GM21529 (cell line): ENCODE results near the gene FCRL5.
A peak's percentile ranks its signal among the peaks of the same experiment; 100 is the strongest.
"Not testable (repeated sequence)": the region's sequence is repeated elsewhere in the genome, so short reads cannot be mapped to it uniquely, and the experiment has no call there.

ENCODE experiments used
- ATAC-seq: cut with Tn5 transposase; IDR thresholded peaks from one replicate; pipeline ENCODE4 v1.9.1; 2021; ENCODE audit not compliant: unreplicated experiment

The FCRL5 gene

DNA sequence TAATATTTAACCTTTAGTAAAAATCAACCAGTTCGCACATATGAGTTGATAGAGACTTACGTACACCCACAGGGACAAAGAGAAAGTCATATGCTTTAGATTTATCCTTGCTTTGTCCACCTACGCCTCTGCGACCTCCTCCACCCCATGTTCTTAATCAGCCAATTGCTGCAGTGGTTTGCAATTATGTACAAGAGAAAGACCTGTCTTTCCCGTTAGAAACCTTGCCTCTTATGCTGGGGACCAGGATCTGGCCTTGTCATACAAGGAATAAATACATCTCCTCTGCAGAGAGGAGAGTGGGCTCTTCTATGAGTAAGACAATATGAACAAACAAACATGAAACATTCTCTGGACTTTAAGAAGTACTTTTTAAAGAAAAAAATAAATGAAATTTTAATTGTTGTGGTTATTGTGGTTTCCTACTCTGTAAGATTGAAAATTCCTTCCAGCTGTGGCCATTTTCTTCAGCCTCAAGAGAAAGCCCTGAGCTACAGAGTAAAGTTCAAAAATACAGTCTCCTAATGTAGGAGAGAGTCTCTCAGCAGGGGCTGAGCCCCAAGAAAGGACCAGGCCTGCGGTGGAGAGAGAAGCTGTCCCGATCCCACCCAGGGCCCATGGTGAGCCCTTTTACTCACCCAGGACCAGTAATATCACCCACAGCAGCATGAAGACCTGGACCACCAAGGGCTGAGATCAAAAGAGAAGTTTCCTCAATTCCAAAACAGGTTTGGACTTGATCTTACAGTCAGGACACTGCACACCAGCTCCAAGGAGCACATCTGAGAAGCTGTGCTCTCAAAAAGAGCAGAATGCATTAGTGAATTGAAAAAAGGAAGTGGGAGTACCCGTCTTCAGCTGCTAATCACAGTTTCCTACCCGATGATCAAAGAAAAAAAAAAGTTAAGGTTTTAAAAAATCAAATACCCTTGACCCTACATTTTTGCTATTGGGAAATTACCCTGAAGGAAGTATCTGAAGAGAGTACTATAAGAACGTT, at the start of gene FCRL5:
TSS of gene FCRL5 (minus strand) at position 822 of the 1,000 bp plus-strand sequence. CDS start at position 669, 153 bp downstream.
- peak; percentile 73 for ATAC-seq

DNA sequence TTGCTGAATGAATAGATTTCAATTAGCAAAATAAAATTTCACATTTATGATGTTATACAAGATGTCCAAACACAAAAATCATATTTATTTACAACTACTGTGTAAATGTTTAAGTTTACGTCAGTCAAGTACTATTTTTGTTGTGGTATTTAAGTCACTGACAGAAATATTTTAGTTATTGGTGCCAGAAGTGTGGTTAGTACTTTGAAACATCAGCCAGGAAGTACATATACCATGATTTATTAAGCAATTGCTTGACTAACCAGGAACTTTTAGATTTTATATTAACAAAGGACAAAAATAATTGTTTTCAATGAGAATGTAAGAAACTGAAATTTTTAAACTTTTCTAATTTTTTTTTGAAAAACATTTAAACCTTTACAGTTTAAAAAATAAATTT, 47.9 kb upstream of the FCRL5 start:
- ATAC-seq, result no peak

DNA sequence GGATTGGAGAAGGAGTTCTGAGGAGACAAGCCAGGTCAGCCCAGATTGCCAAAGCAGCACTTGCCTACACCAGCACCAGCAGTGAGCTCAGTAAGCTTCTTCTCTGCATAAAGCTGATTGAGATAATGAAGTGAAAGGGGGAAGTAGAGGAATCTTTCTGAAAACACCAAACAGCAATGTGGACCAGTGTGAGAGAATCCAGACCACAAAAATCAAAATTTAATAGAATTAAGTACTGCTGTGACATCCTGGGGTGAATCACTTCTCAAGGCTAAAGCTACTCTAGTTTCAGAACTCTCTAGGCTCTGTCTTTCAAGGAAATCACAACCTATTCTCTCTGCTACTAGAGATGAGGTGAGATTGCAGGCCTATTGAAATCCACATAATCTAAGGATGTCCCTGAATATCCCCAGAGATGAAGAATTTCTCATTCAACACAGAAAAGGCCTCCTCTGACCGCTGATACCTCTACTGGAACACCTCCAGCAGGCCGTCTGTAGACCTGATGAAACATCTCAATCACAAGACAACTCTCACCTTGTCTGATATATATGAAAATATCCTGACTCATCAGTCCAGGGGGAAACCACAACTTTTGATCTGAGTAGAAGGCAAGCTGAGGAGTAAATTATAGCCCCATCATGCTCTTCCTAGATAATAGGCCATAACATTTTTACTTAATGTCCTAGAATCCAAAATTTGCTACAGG, 45.8 kb upstream of the FCRL5 start, which contains the start of gene FCRL4:
TSS of gene FCRL4 (minus strand) at position 127 of the 709 bp plus-strand sequence. CDS start 141 bp downstream, outside the sequence.
- peak; percentile 54 for ATAC-seq

DNA sequence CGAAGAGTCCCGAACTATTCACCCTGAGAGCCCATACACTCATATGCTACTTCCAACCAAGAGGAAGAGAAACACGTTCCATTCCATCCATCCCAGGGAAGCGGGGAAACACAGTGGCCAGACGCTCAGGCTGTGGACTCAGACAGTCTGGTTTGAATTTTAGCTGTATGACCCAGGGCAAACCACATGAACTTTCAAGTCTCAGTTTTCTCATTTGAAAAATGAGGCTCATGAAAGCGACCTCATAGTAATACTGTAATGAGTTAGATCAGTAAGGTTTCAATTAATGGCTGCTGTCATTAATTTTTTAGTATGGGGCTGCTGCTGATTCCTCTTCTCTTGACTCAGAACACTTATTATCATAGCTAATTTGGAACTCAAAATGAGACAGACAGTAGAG, 44.1 kb upstream of the FCRL5 start:
- peak; percentile 59 for ATAC-seq

DNA sequence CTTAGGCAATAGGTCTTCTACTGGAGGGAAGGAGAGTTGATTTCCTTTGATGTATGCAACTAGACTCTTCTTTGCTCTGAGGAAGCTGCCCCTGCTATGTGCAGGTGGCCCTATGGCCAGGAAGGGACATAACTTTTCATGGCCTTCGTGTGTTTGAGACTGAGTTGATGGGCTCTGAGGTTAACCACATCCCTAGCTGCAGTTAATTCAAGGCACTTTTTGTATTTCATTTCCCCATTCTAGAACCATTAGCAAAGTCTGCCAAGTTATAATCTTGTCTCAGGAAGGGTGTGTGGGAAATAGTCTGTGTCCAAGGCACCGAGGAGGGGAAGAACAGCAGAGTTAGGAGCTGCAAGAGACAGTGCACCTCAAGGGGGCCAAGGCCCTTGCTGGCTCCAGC, 43.0 kb upstream of the FCRL5 start:
- ATAC-seq, result peak; percentile 62

DNA sequence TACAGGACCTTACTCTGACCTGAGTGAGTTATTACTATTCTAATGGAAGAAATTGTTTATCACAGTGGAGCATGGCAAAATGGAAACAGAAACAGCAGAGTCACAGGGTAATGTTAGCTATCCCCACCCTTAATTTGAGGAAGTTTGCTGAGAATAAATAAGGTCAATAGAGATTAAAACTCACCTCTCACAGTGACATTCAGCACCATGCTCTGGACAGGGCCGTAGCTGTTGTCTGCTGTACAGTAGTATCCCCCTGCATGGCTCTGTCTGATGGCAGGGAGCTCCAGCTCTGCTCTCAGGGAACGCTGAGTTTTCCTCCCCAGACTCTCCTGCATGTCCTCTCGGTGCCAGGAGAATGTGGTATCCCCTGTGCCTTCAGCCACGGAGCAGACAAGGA, 33.7 kb upstream of the FCRL5 start:
- no peak for ATAC-seq

DNA sequence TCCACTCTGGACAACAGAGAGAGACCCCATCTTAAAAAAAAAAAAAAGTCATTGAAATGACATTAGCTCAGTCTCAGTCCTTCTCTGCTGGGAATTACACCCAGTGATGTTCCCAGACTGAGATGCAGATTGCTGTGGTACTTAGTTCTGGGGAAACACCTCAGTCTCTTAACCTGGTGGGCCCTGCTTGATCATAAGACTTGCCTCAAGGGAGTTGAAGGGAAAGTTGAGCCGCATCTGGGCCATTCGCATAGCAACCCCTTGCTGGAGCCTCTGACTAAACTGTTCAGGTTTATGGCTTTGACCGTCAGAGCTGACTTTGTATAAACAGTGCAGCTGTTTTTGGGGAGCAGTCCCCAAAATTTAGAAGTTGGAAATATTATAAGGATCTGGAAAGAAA, 32.2 kb upstream of the FCRL5 start:
- no peak for ATAC-seq

DNA sequence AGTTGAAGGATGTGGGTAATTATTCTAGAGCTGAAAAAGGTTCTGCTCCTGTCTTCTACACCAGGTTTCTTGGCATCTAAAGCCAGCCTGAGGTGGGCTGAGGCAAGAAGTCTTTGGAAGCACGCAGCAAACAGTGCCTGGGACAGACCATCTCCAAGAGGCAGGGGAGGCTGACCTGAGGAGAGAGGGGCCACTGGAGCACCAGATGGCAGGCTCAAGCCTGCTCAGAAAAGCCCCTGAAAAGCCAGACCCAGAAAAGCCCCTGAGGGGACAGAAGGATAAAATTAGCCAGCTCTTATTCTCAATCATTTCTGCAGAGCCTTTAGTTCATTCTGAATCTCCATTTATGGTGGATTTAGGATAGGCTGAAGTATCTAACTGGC, 28.5 kb upstream of the FCRL5 start:
- no peak for ATAC-seq

DNA sequence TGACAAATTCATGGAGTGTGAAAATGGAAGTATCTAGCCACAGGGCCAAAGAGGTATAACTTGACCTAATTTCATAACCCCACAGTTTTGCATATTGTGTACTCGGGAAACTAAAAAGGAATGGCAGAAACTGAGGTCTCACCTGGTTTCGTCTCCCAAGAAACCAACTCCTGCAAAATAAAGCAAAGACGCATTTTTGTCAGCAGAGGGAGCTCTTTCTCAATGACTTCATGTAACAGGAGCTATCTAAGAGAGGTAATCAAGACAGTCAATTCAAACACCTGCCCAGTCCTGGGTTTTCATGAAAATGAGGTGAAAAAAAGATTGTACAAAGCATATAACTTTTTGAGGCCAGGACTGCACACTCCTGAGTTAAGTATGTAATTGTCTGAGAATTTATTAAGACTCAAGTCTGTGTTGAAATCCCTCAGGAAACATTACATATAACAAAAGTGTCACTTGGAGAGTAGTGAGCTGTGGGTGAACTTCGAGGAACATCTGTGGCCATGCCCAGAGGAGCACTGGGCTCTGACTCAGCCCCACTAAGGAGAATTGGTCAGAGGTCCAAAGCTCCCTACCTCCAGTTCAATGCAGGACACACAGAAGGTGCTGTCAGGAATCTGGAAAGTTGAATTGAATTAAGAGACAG, 28.0 kb upstream of the FCRL5 start:
- ATAC-seq, result peak; percentile 46

DNA sequence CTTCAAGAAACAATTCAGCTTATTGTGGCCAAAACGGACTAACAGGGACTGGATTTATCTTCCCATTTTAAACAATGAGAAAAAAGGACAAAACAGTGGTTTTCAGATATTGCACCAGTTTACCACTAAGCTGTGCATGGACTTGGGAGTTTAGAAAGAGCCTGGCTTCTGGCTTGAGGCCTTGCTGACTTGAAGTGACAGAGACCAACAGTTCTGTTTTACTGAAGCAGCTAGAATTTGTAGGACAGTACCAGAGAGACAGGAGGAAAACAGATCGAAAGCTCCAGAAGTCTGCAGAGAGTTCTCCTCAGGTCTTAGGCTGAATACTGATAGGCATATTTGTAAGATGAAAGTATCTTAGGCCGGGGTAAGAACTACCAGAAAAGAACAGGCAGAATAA, 25.1 kb upstream of the FCRL5 start:
- ATAC-seq, result no peak

DNA sequence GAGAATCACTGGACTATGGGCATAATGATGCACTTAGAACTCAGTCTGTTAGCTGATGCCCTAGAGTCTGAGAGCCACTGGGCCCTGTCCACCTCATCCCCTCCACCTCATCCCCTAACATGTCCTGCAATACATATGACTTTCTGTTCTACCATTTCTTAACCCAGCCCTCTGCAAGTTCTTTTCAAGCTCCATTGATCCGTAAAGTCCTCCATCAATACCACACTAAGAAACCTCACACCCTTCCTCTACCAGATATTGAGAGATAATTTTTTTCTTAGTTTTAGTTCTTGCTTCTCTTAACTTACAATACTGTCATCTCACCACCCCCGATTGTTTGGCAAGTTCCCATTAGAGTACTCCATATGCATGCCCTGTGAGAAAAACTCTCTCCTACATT, 23.4 kb upstream of the FCRL5 start:
- peak; percentile 65 for ATAC-seq

DNA sequence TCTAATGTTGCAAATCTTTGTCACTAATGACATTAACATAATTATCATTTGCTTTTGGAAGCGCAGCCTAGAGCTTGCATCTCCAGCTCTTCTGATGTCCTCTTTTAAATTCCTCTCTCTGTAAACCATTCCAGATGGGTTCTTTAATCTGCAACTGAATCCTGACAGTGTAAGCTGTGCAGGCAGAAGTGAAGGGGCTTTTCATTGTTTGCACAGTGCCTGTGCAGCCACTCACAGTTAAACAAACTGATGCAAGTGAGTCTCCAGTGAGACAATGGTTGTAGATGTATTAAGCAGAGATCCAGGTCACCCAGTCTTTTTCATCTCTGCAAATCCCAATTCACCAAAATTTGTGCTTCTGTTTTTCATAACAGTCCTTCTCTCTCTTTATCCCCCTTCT, 22.5 kb upstream of the FCRL5 start:
- no peak for ATAC-seq

DNA sequence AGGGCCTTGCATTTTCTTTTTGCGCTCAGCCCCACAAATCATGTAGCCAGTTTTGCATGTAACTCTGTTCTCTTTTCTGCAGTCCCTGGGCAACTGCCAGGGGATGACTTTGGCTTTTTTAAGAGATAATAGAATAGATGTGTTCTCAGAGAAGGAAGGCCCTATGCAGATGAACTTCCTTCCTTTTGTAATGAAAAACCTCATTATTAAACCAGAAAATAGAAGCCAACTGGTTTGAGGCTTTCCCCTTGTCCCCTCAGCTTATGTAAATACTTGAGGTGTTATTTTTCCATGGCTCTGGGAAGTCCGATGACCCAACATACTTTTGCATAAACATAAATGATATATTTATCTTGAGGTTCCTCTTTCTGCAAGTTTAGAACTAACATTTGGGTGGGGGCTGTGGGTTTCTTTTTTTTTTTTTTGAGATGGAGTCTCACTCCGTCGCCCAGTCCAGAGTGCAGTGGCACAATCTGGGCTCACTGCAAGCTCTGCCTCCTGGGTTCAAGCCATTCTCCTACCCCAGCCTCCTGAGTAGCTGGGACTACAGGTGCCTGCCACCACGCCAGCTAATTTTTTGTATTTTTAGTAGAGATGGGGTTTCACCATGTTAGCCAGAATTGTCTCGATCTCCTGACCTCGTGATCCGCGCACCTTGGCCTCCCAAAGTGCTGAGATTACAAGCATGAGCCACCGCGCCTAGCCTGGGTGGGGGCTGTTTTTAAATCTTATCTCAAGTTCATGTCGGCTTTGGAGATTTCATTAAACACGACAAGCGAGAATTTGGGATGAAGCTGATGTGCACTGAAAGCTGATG, 14.4 kb upstream of the FCRL5 start:
- no peak for ATAC-seq

DNA sequence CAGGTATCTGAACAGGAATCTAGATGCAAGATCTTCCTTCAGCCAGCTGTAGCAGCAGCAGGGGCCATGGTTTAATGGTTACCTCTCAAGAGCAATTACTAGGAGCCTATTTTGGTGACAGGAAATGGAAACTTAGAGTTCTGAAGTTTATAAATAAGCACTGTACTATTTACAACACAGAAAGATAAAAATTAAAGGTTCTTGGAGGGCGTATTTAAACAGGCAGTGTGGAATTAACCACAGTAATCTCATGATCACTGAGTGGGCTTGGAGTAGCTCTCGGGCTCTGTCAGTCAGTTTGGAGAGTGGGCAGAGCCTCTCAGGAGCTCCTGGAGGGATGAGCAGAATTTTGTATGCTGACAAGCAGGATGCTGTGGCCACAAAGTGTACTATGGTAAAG, 10.2 kb upstream of the FCRL5 start:
- peak; percentile 83 for ATAC-seq

DNA sequence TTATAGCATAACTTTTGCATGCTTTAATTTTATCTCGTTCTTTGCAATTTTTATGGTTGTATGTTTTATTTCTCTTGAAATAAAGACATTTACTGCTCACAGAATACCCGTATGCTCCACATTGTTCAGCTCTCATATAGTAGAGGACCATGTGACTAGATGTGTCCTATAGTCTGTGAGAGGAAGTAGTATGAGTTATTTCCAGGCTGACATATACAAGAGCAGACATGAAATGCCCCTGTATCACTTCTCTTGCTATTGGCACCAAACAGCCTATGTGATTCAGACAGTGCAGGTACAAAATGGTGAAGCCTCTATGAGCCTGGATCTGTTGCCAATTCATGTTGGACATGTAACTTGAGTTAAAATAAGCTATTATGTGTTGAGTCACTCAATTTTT, 5.8 kb upstream of the FCRL5 start:
- no peak for ATAC-seq

DNA sequence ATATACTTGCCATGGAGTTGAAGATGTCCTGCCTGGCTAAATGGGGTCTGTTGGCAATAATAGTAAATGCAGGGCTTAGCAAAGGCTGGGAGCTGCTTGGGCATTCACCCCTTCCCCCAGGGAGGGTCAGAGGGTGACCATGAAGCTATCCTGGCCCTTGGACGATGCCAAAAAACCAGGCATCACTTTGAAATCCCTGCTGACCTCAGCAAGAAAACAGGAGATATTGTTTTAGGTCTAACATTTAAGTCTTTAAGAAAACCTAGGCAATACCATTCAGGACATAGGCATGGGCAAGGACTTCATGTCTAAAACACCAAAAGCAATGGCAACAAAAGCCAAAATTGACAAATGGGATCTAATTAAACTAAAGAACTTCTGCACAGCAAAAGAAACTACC, 4.2 kb downstream of the FCRL5 start:
- ATAC-seq, result not testable (repeated sequence)

DNA sequence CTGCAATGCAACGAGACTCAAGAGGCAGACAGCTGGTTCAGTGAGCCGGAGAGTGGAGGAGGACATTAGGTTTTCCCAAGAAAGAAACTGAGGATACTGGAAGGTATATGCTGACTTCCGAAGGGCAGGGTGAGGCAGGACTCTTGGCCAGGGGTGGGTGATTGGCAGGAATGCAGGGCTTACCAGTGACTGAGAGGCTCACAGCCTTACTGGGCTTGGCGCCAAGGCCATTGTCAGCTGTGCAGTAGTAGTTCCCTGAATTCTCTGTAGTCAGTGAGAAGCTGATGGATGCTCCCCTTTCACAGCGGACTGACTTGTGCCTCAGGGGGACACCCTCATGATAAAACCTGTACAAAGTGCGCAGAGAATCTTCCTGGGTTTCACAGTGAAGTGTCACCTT, 9.6 kb downstream of the FCRL5 start:
- ATAC-seq, result no peak

DNA sequence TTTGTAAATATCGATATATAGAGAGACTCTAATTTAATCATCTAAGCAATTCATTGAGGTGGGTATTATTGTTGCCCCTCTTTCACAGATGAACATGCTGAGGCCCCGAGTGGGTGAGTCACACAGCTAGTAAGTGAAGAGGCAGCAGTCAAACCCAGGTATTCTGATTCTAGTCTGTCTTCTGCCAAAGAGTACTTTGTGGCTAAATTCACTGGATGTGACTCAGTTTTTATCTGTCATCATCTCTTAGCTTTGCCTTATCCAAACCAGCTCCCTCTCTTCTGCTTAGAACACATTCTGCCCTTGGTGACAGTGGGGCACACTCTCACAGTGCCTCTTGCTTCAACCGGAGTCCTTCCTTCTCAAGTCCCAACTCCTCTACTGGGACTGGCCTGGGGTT, 11.5 kb downstream of the FCRL5 start:
- ATAC-seq, result no peak

DNA sequence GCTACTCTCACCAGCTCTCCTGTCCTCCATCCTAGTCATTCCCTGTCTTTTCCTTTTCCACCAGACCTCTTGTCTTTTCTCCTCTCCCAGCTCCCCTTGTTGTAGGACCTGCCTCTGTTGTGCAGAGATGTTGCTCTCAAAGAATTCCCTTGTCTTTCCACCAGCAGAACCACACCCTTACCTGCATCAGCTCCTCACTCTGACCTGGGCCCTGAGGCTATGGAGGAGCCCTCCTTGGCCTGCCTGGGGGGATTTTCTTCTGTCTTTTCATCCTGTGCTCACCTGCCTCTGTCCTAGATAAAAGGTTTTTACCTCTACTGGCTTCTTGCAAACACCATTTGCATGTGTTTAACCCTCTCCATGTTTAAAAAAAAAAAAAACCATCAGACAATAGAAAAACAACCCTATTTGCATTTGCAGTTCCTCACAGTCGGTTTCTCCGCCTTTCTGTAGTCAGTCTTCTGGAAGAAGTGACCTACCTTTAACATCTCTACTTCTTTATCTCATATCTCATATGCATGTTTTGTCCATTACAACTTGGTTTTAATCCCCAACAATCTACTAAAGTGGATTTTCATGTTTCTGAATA, 12.1 kb downstream of the FCRL5 start:
- ATAC-seq, result no peak

DNA sequence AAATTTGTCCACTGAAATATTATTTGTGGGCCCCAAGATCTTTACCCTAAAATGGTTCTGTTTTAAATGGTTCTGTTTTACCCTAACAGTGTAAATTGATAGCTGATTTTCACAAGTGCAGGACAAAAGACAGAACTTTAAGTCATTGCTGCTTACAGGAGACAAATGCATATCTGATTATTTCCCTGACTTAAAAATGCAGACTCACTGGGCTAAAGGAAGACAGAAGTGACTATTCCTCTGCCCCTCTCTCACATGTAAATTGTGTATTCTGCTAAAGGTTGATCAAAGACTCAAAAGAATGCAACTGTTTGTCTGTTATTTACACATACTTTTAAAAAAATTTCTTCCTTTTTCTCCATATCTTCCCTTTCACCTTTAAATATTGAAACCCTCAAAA, 12.7 kb downstream of the FCRL5 start:
- no peak for ATAC-seq
